CD14-positive monocyte (primary cell): ENCODE data around the gene FFAR2. TPM values are rescaled to one million over a fixed set of nuclear protein-coding genes. Genes with fewer than 3 reads are reported as not detected.
A peak's percentile ranks its signal among the peaks of the same experiment; 100 is the strongest.

Source experiments
- DNase-seq, 3 donors: peaks; one replicate each; pipeline ENCODE4 v3.0.0-alpha.2; 2011 to 2022
- H2AFZ ChIP-seq: 2 replicates; pipeline ENCODE4 v1.6.0; 2012; ENCODE audit warnings: mild to moderate bottlenecking, low read depth, low read length, inconsistent platforms; ENCODE audit not compliant: insufficient read depth, poor library complexity, severe bottlenecking
- H3K27ac ChIP-seq, 2 donors: 1 replicate in 1 of 2; 2 replicates in 1 of 2; pipeline ENCODE4 v1.5.1; 2012 to 2013; ENCODE audit warnings: low read length in 2 of 2, control low read depth in 1 of 2, inconsistent platforms in 1 of 2, low read depth in 1 of 2, mild to moderate bottlenecking in 1 of 2
- H3K27me3 ChIP-seq, 2 donors: one replicate each; pipeline versions ENCODE4 v1.6.0 to v1.6.1; 2011 to 2013; ENCODE audit warnings: low read length in 2 of 2; ENCODE audit not compliant: control insufficient read depth in 2 of 2, insufficient read depth in 2 of 2
- H3K36me3 ChIP-seq, 2 donors: replicated peaks in 1 of 2; 1 replicate in 1 of 2; 2 replicates in 1 of 2; pipeline versions ENCODE4 v1.5.1 to v1.6.1; 2012 to 2013; ENCODE audit warnings: low read length in 2 of 2, control low read depth in 1 of 2, inconsistent platforms in 1 of 2, mild to moderate bottlenecking in 1 of 2; ENCODE audit not compliant: insufficient read depth in 2 of 2, control insufficient read depth in 1 of 2
- H3K4me1 ChIP-seq, 2 donors: 1 replicate in 1 of 2; 2 replicates in 1 of 2; pipeline versions ENCODE4 v1.5.1 to v1.6.1; 2012 to 2013; ENCODE audit warnings: low read length in 2 of 2, control low read depth in 1 of 2, inconsistent platforms in 1 of 2, mild to moderate bottlenecking in 1 of 2, moderate library complexity in 1 of 2; ENCODE audit not compliant: insufficient read depth in 2 of 2, control insufficient read depth in 1 of 2
- H3K4me2 ChIP-seq: replicated peaks from 2 replicates; pipeline ENCODE3; 2012; ENCODE audit warnings: low read length, moderate library complexity, mild to moderate bottlenecking; ENCODE audit not compliant: poor library complexity, severe bottlenecking; ENCODE audit errors: extremely low read depth
- H3K4me3 ChIP-seq, 3 experiments: fragments of 200-600 bp in 1 of 3; sonication (generic) in 1 of 3; replicated peaks in 1 of 3; 1 replicate in 2 of 3; 2 replicates in 1 of 3; pipeline ENCODE4 v1.5.1; 2011 to 2013; ENCODE audit warnings: low read length in 3 of 3, mild to moderate bottlenecking in 3 of 3, control low read depth in 2 of 3, low read depth in 2 of 3, inconsistent platforms in 1 of 3, moderate library complexity in 1 of 3
- H3K79me2 ChIP-seq: 2 replicates; pipeline ENCODE4 v1.6.0; 2012; ENCODE audit warnings: mild to moderate bottlenecking, control low read depth, inconsistent platforms, low read length, moderate library complexity; ENCODE audit not compliant: insufficient read depth
- H3K9ac ChIP-seq: 2 replicates; pipeline ENCODE4 v1.6.0; 2017; ENCODE audit warnings: low read length, mild to moderate bottlenecking; ENCODE audit not compliant: insufficient read depth, poor library complexity, severe bottlenecking
- H3K9me3 ChIP-seq, 2 donors: replicated peaks in 1 of 2; 1 replicate in 1 of 2; 2 replicates in 1 of 2; pipeline versions ENCODE4 v1.5.1 to v1.6.1; 2012 to 2013; ENCODE audit warnings: low read length in 2 of 2, control low read depth in 1 of 2; ENCODE audit not compliant: control insufficient read depth in 1 of 2, insufficient read depth in 1 of 2
- H4K20me1 ChIP-seq: 2 replicates; pipeline ENCODE4 v1.6.0; 2012; ENCODE audit warnings: mild to moderate bottlenecking, low read length, control low read depth, moderate library complexity; ENCODE audit not compliant: insufficient read depth
- H3K27ac Mint-ChIP-seq, 7 donors: one replicate each; pipeline ENCODE4 v1.8.0; 2020; ENCODE audit warnings: mild to moderate bottlenecking in 7 of 7, mixed read lengths in 7 of 7, moderate library complexity in 6 of 7, inconsistent platforms in 2 of 7
- H3K27me3 Mint-ChIP-seq, 3 donors: one replicate each; pipeline ENCODE4 v1.8.0; 2021 to 2022; ENCODE audit warnings: low read depth in 3 of 3, mild to moderate bottlenecking in 3 of 3, mixed read lengths in 3 of 3, moderate library complexity in 3 of 3, inconsistent platforms in 1 of 3
- H3K36me3 Mint-ChIP-seq, 2 donors: one replicate each; pipeline ENCODE4 v1.8.0; 2020; ENCODE audit warnings: mixed read lengths in 2 of 2, inconsistent platforms in 1 of 2, mild to moderate bottlenecking in 1 of 2
- H3K4me1 Mint-ChIP-seq: one replicate; pipeline ENCODE4 v1.8.0; 2020; ENCODE audit warnings: mild to moderate bottlenecking, mixed read lengths
- H3K4me3 Mint-ChIP-seq, 2 donors: one replicate each; pipeline ENCODE4 v1.8.0; 2020; ENCODE audit warnings: mild to moderate bottlenecking in 2 of 2, mixed read lengths in 2 of 2, moderate library complexity in 1 of 2
- H3K9me3 Mint-ChIP-seq, 7 donors: one replicate each; pipeline ENCODE4 v1.8.0; 2020 to 2022; ENCODE audit warnings: mixed read lengths in 7 of 7, mild to moderate bottlenecking in 6 of 7, moderate library complexity in 6 of 7, inconsistent platforms in 2 of 7
- WGBS: methylation state at CpG from one replicate; pipeline ENCODE4 v1.1.5; 2013; ENCODE audit warnings: missing lambda C conversion rate; ENCODE audit not compliant: insufficient coverage; 5-methylcytosine and 5-hydroxymethylcytosine counted together
- intact Hi-C, 2 donors: fragments of 100-400 bp; cut with micrococcal nuclease; formaldehyde crosslinking; loops; one replicate each; pipeline versions ENCODE4 v1.15.0 to v1.15.1; 2023
- polyA plus RNA-seq, 3 donors: library from polyadenylated mRNA; depleted of rRNA in 1 of 3; unstranded in 2 of 3; stranded (reverse) in 1 of 3; fragments of 300-500 nt in 2 of 3; fragments of >200 nt in 1 of 3; fragmentation: Illumina TruSeq in 2 of 3; gene quantifications; 1 replicate in 2 of 3; 2 replicates in 1 of 3; pipeline ENCODE4 v1.2.3, GENCODE V29; 2012 to 2021
- TF ChIP-seq, protein P1 (sequence below): fragments of 200-600 bp; IDR thresholded peaks from one replicate; pipeline ENCODE4 v1.8.0; 2022; ENCODE audit warnings: antibody characterized with exemption, mild to moderate bottlenecking

Gene FFAR2
- polyA plus RNA-seq, 3 donors: 5.7 to 38.7 (median 10.8) TPM

DNA sequence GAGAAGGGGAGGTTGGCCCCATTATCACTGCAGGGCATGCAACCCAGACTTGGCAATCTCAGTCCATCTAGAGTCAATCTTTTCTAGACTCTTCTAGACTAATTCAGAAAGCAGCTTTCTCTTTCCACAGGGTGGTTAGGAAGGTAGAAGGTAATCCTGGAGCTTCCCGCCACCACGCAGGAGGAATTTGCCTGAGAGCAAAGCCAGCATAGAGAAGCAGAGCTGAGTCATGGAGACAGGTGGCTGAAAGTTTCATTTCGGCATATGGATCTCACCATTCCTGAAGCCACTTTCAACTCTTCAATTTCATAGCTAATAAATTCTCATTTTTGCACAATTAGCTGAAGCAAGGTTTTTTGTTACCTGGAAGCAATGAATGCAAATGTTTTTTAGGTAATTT lies 29.0 kb upstream of the FFAR2 start:
- no peak overlapping the region for H3K4me3 Mint-ChIP-seq
- intact Hi-C loops: loop anchor here in 1 of 2 donors (5.0 kb wide), 2 partner anchors 53 to 67 kb away; no protein-coding TSS in a partner anchor
- H3K9me3 Mint-ChIP-seq: peaks cover 0 to 3% (median 0%) of the 10 kb centered on the region in 7 donors
- TF ChIP-seq, protein P1, sequence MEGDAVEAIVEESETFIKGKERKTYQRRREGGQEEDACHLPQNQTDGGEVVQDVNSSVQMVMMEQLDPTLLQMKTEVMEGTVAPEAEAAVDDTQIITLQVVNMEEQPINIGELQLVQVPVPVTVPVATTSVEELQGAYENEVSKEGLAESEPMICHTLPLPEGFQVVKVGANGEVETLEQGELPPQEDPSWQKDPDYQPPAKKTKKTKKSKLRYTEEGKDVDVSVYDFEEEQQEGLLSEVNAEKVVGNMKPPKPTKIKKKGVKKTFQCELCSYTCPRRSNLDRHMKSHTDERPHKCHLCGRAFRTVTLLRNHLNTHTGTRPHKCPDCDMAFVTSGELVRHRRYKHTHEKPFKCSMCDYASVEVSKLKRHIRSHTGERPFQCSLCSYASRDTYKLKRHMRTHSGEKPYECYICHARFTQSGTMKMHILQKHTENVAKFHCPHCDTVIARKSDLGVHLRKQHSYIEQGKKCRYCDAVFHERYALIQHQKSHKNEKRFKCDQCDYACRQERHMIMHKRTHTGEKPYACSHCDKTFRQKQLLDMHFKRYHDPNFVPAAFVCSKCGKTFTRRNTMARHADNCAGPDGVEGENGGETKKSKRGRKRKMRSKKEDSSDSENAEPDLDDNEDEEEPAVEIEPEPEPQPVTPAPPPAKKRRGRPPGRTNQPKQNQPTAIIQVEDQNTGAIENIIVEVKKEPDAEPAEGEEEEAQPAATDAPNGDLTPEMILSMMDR: no peak
- Histone ChIP-seq H4K20me1 (no peaks in the 10 kb centered on the region), H3K4me1 (peaks cover 13 to 21% of the 10 kb centered on the region in 2 donors), H3K36me3 (no peaks in the 10 kb centered on the region), H3K79me2 (no peaks in the 10 kb centered on the region), H3K27me3 (peaks cover 0 to 13% of the 10 kb centered on the region in 2 donors), H2AFZ (no peak overlapping the region), H3K27ac (no peak overlapping the region), H3K4me3 (no peak overlapping the region), H3K9me3 (no peaks in the 10 kb centered on the region), H3K9ac (no peak overlapping the region), H3K4me2 (no peak overlapping the region)
- no CpG with 5 or more reads among the region's 3 CpGs for WGBS
- H3K36me3 Mint-ChIP-seq: no peaks in the 10 kb centered on the region
- peaks cover 27% of the 10 kb centered on the region for H3K4me1 Mint-ChIP-seq
- peaks cover 22 to 35% (median 28%) of the 10 kb centered on the region in 3 donors for H3K27me3 Mint-ChIP-seq
- no peak for DNase-seq
- H3K27ac Mint-ChIP-seq: peak overlapping the region in 1 of 7 donors; percentile 35

DNA sequence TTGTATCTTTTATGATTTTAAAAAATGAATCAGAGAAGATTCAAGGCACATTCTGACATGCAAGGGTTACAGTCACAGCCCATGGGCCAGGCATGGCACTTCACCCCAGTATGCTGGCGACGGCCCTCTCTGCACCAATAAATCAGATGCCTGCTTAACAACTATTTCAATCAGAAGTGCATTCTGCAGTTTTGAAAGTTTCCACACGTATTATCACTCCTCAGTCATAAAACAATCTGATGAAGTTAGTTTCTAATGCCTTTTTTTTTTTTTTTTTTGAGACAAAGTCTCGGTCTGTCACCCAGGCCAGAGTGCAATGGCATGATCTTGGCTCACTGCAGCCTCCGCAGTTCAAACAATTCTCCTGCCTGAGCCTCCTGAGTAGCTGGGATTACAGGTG lies 28.3 kb upstream of the FFAR2 start:
- WGBS: no CpG with 5 or more reads among the region's 5 CpGs
- Histone ChIP-seq H3K79me2 (no peaks in the 10 kb centered on the region), H3K4me3 (no peak overlapping the region), H3K27me3 (peaks cover 0 to 13% of the 10 kb centered on the region in 2 donors), H3K9ac (no peak overlapping the region), H3K27ac (no peak overlapping the region), H3K4me2 (no peak overlapping the region), H3K36me3 (no peaks in the 10 kb centered on the region), H3K4me1 (peaks cover 13 to 21% of the 10 kb centered on the region in 2 donors), H3K9me3 (no peaks in the 10 kb centered on the region), H2AFZ (no peak overlapping the region), H4K20me1 (no peaks in the 10 kb centered on the region)
- H3K9me3 Mint-ChIP-seq: peaks cover 0 to 2% (median 0%) of the 10 kb centered on the region in 7 donors
- DNase-seq: no peak
- intact Hi-C loops: loop anchor here (1.0 to 5.0 kb wide), 4 partner anchors 37 to 68 kb away; no protein-coding TSS in a partner anchor
- H3K4me1 Mint-ChIP-seq: peaks cover 27% of the 10 kb centered on the region
- H3K27ac Mint-ChIP-seq: peak overlapping the region in 4 of 7 donors; percentile 50 to 82 (median 60)
- H3K36me3 Mint-ChIP-seq: no peaks in the 10 kb centered on the region
- peaks cover 22 to 31% (median 25%) of the 10 kb centered on the region in 3 donors for H3K27me3 Mint-ChIP-seq
- no peak overlapping the region for H3K4me3 Mint-ChIP-seq
- TF ChIP-seq, protein P1: no peak
